K562 (cell line): ENCODE results near the gene OLFML1. TPM values are rescaled to one million over a fixed set of nuclear protein-coding genes. Genes with fewer than 3 reads are reported as not detected.
A peak's percentile ranks its signal among the peaks of the same experiment; 100 is the strongest.

Experiments
- ATAC-seq: fragments of 200-7000 bp; cut with Tn5 transposase; 3 replicates; pipeline ENCODE4 v1.9.1; 2020; ENCODE audit warnings: moderate library complexity
- BruUV-seq: library from RNA; stranded (reverse); fragments of 400-500 nt; replicated peaks from 2 replicates; lab custom pipeline; 2021; lab: Mats Ljungman, UMichigan
- CTCF ChIA-PET: fragments of 300-600 bp; formaldehyde crosslinking; extraction: SDS; loops from one replicate; lab custom pipeline; 2021; ENCODE audit warnings: low intra/inter-chr PET ratio; lab: Yijun Ruan, JAX
- POLR2A ChIA-PET: fragments of 300-600, 350-650 bp; sonication (Branson Sonifier 250); formaldehyde crosslinking; extraction: SDS; loops from one replicate; lab custom pipeline; 2021; ENCODE audit warnings: antibody characterized with exemption, inconsistent platforms; lab: Yijun Ruan, JAX
- DNase-seq, 4 experiments: peaks; one replicate each; pipeline versions ENCODE4 v3.0.0 to v3.0.0-alpha.2; 2011 to 2018; ENCODE audit warnings: low spot score in 3 of 4, mixed read lengths in 3 of 4; ENCODE audit errors: extremely low read depth in 1 of 4
- FAIRE-seq: peaks from 2 replicates; lab custom pipeline; 2011; peaks lifted over from hg19 to GRCh38; lab: Jason Lieb, UNC
- H2AFZ ChIP-seq: 2 replicates; pipeline ENCODE4 v1.6.0; 2011; ENCODE audit warnings: low read depth, low read length, control low read depth, inconsistent platforms
- H3K27ac ChIP-seq: fragments of 200-600 bp; 3 replicates; pipeline ENCODE4 v1.8.0; 2011; ENCODE audit warnings: low read depth, mild to moderate bottlenecking, control low read depth, inconsistent platforms, low read length, moderate library complexity, mixed read lengths; ENCODE audit errors: extremely low read depth
- H3K27me3 ChIP-seq, 2 experiments: fragments of 300-600 bp in 1 of 2; 2 replicates in 1 of 2; 3 replicates in 1 of 2; pipeline versions ENCODE4 v1.6.0 to v1.8.0; 2011; ENCODE audit warnings: inconsistent platforms in 2 of 2, low read length in 2 of 2, mild to moderate bottlenecking in 1 of 2, mixed read lengths in 1 of 2, moderate library complexity in 1 of 2; ENCODE audit not compliant: control insufficient read depth in 2 of 2, insufficient read depth in 2 of 2
- H3K36me3 ChIP-seq: fragments of 300-600 bp; 3 replicates; pipeline ENCODE4 v1.8.0; 2011; ENCODE audit warnings: mild to moderate bottlenecking, low read length, inconsistent platforms; ENCODE audit not compliant: control insufficient read depth, insufficient read depth
- H3K4me1 ChIP-seq, 2 experiments: fragments of 200-600 bp in 1 of 2; replicated peaks in 1 of 2; 2 replicates in 1 of 2; 3 replicates in 1 of 2; pipeline versions ENCODE4 v1.5.1 to v1.8.0; 2011; ENCODE audit warnings: inconsistent platforms in 2 of 2, low read length in 2 of 2, mild to moderate bottlenecking in 1 of 2, mixed read lengths in 1 of 2, moderate library complexity in 1 of 2; ENCODE audit not compliant: control insufficient read depth in 2 of 2, insufficient read depth in 2 of 2
- H3K4me2 ChIP-seq: 2 replicates; pipeline ENCODE4 v1.6.1; 2011; ENCODE audit warnings: low read length, control low read depth, inconsistent platforms, mixed read lengths; ENCODE audit not compliant: insufficient read depth
- H3K4me3 ChIP-seq: fragments of 200-600 bp; sonication (generic), shearing (Covaris generic); 2 replicates; pipeline ENCODE4 v1.5.1; 2016; ENCODE audit warnings: control low read depth, inconsistent platforms
- H3K79me2 ChIP-seq: fragments of 200-600 bp; 3 replicates; pipeline ENCODE4 v1.8.0; 2011; ENCODE audit warnings: low read length, inconsistent platforms; ENCODE audit not compliant: control insufficient read depth, insufficient read depth
- H3K9ac ChIP-seq, 2 experiments: 2 replicates each; pipeline versions ENCODE4 v1.6.0 to v1.6.1; 2011; ENCODE audit warnings: low read depth in 2 of 2, low read length in 2 of 2, control low read depth in 1 of 2, inconsistent platforms in 1 of 2, mild to moderate bottlenecking in 1 of 2, mixed read lengths in 1 of 2; ENCODE audit not compliant: insufficient read depth in 1 of 2
- H3K9me1 ChIP-seq: one replicate; pipeline ENCODE4 v1.6.0; 2011; ENCODE audit warnings: inconsistent platforms, mild to moderate bottlenecking, low read length, moderate library complexity; ENCODE audit not compliant: control insufficient read depth, insufficient read depth
- H3K9me3 ChIP-seq: replicated peaks from 2 replicates; pipeline ENCODE4 v1.5.1; 2011; ENCODE audit warnings: low read depth, low read length, inconsistent platforms; ENCODE audit not compliant: control insufficient read depth, insufficient read depth
- H4K20me1 ChIP-seq: replicated peaks from 2 replicates; pipeline ENCODE4 v1.6.1; 2011; ENCODE audit warnings: low read length, inconsistent platforms, mixed read lengths; ENCODE audit not compliant: control insufficient read depth, insufficient read depth
- GABPB1 ChIP-seq: sonication (generic); formaldehyde crosslinking; IDR thresholded peaks from 2 replicates; pipeline ENCODE4 v1.8.0; 2022; ENCODE audit warnings: mild to moderate bottlenecking, missing genetic modification reagents
- MTA1 ChIP-seq: fragments of 450-650 bp; IDR thresholded peaks from 2 replicates; pipeline ENCODE4 v1.6.1; 2017; ENCODE audit warnings: borderline replicate concordance
- NFIC ChIP-seq: fragments of 450-650 bp; IDR thresholded peaks from 2 replicates; pipeline ENCODE4 v1.6.1; 2017; ENCODE audit warnings: mild to moderate bottlenecking, inconsistent platforms
- NFIX ChIP-seq: fragments of 250-450 bp; sonication (Bioruptor Pico); IDR thresholded peaks from 2 replicates; pipeline ENCODE4 v1.4.0; 2020; ENCODE audit warnings: low read depth, mild to moderate bottlenecking, moderate library complexity
- POU5F1 ChIP-seq: fragments of 150-350 bp; IDR thresholded peaks from 2 replicates; pipeline ENCODE4 v1.6.1; 2014; ENCODE audit warnings: borderline replicate concordance, low read length, low read depth, mild to moderate bottlenecking; ENCODE audit not compliant: partially characterized antibody
- SMAD4 ChIP-seq: fragments of 250-450 bp; sonication (Bioruptor Pico); conservative IDR thresholded peaks from 2 replicates; pipeline ENCODE4 v1.8.0; 2021; ENCODE audit warnings: inconsistent platforms, mild to moderate bottlenecking, moderate library complexity
- TAF7 ChIP-seq: fragments of 450-650 bp; IDR thresholded peaks from 2 replicates; pipeline ENCODE4 v1.6.1; 2016; ENCODE audit warnings: missing genetic modification characterization, missing compliant biosample characterization
- TCFL5 ChIP-seq: fragments of 250-450 bp; sonication (Bioruptor Pico); conservative IDR thresholded peaks from 2 replicates; pipeline ENCODE4 v1.6.1; 2021; ENCODE audit warnings: mild to moderate bottlenecking, moderate library complexity, matching md5 sums
- ZEB2 ChIP-seq: fragments of 450-650 bp; IDR thresholded peaks from 2 replicates; pipeline ENCODE4 v1.6.1; 2016
- ZNF3 ChIP-seq: fragments of 250-450 bp; sonication (Bioruptor Pico); IDR thresholded peaks from 2 replicates; pipeline ENCODE4 v1.5.0; 2021; ENCODE audit warnings: mild to moderate bottlenecking, moderate library complexity
- ZNF586 ChIP-seq: fragments of 450-650 bp; formaldehyde crosslinking; conservative IDR thresholded peaks from 2 replicates; pipeline ENCODE4 v1.4.0; 2020; ENCODE audit warnings: mild to moderate bottlenecking, moderate library complexity
- WGBS: fragments of 100-300 bp; shearing (Covaris generic); methylation state at CpG from one replicate; pipeline ENCODE4 v1.1.6; 2016; ENCODE audit warnings: low coverage, mixed read lengths; ENCODE audit not compliant: insufficient coverage; ENCODE audit errors: missing lambda C conversion rate; 5-methylcytosine and 5-hydroxymethylcytosine counted together
- in situ Hi-C: fragments of 300-500 bp; cut with MboI; formaldehyde crosslinking; loops from 4 replicates; pipeline ENCODE4 v1.15.0; 2018; ENCODE audit warnings: inconsistent platforms, mixed read lengths
- intact Hi-C: fragments of 100-400 bp; cut with micrococcal nuclease; formaldehyde crosslinking; loops from 2 replicates; pipeline ENCODE4 v1.14.2; 2022
- polyA plus RNA-seq, 8 experiments: library from polyadenylated mRNA; depleted of rRNA in 4 of 8; stranded (reverse) in 5 of 8; unstranded in 3 of 8; fragments of >200 nt; fragmentation: Nextera tagmentation in 2 of 8; fragmentation: Illumina TruSeq in 1 of 8; extraction: Ambion mirVana in 2 of 8; extraction: Trizol in 1 of 8; gene quantifications; 2 replicates each; pipeline versions ENCODE4 v1.2.1 to v1.2.3, GENCODE V29; 2011 to 2014; ENCODE audit warnings: inconsistent platforms in 1 of 8, missing spikeins in 1 of 8
- total RNA-seq, 7 experiments: library from RNA; depleted of rRNA in 6 of 7; stranded (reverse); fragments of >200 nt in 6 of 7; fragmentation: Illumina TruSeq in 2 of 7; extraction: Trizol in 2 of 7; gene quantifications; 2 replicates each; pipeline versions ENCODE4 v1.2.1 to v1.2.3, GENCODE V29; 2011 to 2021; ENCODE audit warnings: low replicate concordance in 1 of 7
- TF ChIP-seq, protein P1 (sequence below): IDR thresholded peaks from 2 replicates; pipeline ENCODE4 v1.6.1; 2014; ENCODE audit warnings: antibody characterized with exemption
- TF ChIP-seq, protein P2 (sequence below): fragments of 200-800 bp; sonication (Bioruptor generic); IDR thresholded peaks from 2 replicates; pipeline ENCODE4 v1.6.1; 2017; ENCODE audit warnings: missing genetic modification characterization, missing compliant biosample characterization
- TF ChIP-seq, protein P3 (sequence below): fragments of 450-650 bp; IDR thresholded peaks from 2 replicates; pipeline ENCODE4 v1.6.1; 2016; ENCODE audit warnings: antibody characterized with exemption

Gene OLFML1
- total and polyA plus RNA-seq, 9 of the 15 experiments (the other 6 are each of a cell fraction or from before 2014, with no cell fraction given): not detected

DNA sequence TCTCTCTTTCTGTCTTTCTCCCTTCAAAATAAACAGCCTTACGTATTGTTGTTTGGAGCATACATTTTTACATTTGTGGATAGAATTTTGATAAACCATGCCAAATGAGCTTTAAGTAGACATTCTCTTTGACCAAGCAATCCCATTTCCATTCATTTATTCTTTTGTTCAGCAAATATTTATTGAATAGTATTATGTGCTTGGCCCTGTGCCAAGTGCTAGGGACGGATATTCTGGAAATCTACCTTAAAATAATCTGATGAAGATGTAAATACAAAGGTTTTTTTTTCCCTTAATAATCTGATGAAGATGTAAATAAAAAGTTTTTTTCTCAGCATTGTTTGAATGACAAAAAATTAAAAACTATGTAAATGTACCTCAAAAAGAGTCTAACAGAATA, 2.1 kb downstream of the OLFML1 start:
- no peak for DNase-seq
- Histone ChIP-seq H3K9ac (no peak overlapping the region), H3K27me3 (peaks cover 4 to 21% of the 10 kb centered on the region in 2 experiments; a peak in 2 of 5 replicates), H3K27ac (no peak overlapping the region), H3K4me1 (no peaks in the 10 kb centered on the region), H3K36me3 (no peaks in the 10 kb centered on the region), H3K9me1 (no peaks in the 10 kb centered on the region), H3K79me2 (no peaks in the 10 kb centered on the region), H4K20me1 (no peaks in the 10 kb centered on the region; the same call in 1 of the 2 replicates), H2AFZ (no peak overlapping the region), H3K9me3 (no peaks in the 10 kb centered on the region), H3K4me3 (no peak overlapping the region), H3K4me2 (no peak overlapping the region)
- CTCF ChIA-PET: no interaction called here
- no peak for TF ChIP-seq TCFL5 (CRISPR knock-in tag)
- peak; percentile 87 for TF ChIP-seq NFIC
- peak; percentile 81 for TF ChIP-seq NFIX (CRISPR knock-in tag)
- ATAC-seq: no peak
- POLR2A ChIA-PET: no interaction called here
- in situ Hi-C loops (no loop called here), intact Hi-C loops (no loop called here)
- BruUV-seq: no TSS peak
- 0% methylated on average over 2 of the region's 2 CpGs for WGBS
- no peak for FAIRE-seq

GRCh38 chr11:7488681-7489080, 3.4 kb downstream of the OLFML1 start:
- Histone ChIP-seq H3K4me3 (no peak overlapping the region), H3K36me3 (no peaks in the 10 kb centered on the region), H4K20me1 (no peaks in the 10 kb centered on the region; the same call in 1 of the 2 replicates), H3K9ac (no peak overlapping the region), H3K4me1 (no peaks in the 10 kb centered on the region), H3K4me2 (no peak overlapping the region), H3K9me1 (no peaks in the 10 kb centered on the region), H3K79me2 (no peaks in the 10 kb centered on the region), H3K27ac (no peak overlapping the region), H3K9me3 (no peaks in the 10 kb centered on the region), H2AFZ (no peak overlapping the region), H3K27me3 (peaks cover 4 to 21% of the 10 kb centered on the region in 2 experiments; a peak in 3 of 5 replicates)
- ATAC-seq (no peak), FAIRE-seq (no peak), DNase-seq (no peak)
- WGBS: 0% methylated on average over 1 of the region's 1 CpG
- ChIA-PET CTCF (no interaction called here), POLR2A (no interaction called here)
- BruUV-seq: no TSS peak
- in situ Hi-C loops (no loop called here), intact Hi-C loops (no loop called here)
- TF ChIP-seq ZEB2: no peak
- no peak for TF ChIP-seq TAF7 (tag)
- TF ChIP-seq, protein P1, sequence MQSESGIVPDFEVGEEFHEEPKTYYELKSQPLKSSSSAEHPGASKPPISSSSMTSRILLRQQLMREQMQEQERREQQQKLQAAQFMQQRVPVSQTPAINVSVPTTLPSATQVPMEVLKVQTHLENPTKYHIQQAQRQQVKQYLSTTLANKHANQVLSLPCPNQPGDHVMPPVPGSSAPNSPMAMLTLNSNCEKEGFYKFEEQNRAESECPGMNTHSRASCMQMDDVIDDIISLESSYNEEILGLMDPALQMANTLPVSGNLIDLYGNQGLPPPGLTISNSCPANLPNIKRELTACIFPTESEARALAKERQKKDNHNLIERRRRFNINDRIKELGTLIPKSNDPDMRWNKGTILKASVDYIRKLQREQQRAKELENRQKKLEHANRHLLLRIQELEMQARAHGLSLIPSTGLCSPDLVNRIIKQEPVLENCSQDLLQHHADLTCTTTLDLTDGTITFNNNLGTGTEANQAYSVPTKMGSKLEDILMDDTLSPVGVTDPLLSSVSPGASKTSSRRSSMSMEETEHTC: no peak
- TF ChIP-seq, protein P2, sequence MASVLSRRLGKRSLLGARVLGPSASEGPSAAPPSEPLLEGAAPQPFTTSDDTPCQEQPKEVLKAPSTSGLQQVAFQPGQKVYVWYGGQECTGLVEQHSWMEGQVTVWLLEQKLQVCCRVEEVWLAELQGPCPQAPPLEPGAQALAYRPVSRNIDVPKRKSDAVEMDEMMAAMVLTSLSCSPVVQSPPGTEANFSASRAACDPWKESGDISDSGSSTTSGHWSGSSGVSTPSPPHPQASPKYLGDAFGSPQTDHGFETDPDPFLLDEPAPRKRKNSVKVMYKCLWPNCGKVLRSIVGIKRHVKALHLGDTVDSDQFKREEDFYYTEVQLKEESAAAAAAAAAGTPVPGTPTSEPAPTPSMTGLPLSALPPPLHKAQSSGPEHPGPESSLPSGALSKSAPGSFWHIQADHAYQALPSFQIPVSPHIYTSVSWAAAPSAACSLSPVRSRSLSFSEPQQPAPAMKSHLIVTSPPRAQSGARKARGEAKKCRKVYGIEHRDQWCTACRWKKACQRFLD (CRISPR knock-in tag): no peak
- no peak for TF ChIP-seq ZNF586 (CRISPR knock-in tag)
- no peak for TF ChIP-seq ZNF3
- no peak for TF ChIP-seq GABPB1
- TF ChIP-seq POU5F1: no peak
- TF ChIP-seq SMAD4 (CRISPR knock-in tag): no peak
- TF ChIP-seq, protein P3, sequence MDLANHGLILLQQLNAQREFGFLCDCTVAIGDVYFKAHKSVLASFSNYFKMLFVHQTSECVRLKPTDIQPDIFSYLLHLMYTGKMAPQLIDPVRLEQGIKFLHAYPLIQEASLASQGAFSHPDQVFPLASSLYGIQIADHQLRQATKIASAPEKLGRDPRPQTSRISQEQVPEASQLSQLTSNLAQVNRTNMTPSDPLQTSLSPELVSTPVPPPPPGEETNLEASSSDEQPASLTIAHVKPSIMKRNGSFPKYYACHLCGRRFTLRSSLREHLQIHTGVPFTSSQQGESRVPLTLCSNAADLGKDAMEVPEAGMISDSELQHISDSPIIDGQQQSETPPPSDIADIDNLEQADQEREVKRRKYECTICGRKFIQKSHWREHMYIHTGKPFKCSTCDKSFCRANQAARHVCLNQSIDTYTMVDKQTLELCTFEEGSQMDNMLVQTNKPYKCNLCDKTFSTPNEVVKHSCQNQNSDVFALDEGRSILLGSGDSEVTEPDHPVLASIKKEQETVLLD: no peak
- TF ChIP-seq MTA1: no peak
